NCI-H2081 treated with DMSO at 0.1 percent for 48 hours (cell line): Measurements from ENCODE around the gene CATSPERZ.

Experiments used
- DNase-seq: peaks from one replicate; lab custom pipeline; 2025; lab: John Stamatoyannopoulos, UW

CATSPERZ gene, protein sequence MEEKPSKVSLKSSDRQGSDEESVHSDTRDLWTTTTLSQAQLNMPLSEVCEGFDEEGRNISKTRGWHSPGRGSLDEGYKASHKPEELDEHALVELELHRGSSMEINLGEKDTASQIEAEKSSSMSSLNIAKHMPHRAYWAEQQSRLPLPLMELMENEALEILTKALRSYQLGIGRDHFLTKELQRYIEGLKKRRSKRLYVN

DNA sequence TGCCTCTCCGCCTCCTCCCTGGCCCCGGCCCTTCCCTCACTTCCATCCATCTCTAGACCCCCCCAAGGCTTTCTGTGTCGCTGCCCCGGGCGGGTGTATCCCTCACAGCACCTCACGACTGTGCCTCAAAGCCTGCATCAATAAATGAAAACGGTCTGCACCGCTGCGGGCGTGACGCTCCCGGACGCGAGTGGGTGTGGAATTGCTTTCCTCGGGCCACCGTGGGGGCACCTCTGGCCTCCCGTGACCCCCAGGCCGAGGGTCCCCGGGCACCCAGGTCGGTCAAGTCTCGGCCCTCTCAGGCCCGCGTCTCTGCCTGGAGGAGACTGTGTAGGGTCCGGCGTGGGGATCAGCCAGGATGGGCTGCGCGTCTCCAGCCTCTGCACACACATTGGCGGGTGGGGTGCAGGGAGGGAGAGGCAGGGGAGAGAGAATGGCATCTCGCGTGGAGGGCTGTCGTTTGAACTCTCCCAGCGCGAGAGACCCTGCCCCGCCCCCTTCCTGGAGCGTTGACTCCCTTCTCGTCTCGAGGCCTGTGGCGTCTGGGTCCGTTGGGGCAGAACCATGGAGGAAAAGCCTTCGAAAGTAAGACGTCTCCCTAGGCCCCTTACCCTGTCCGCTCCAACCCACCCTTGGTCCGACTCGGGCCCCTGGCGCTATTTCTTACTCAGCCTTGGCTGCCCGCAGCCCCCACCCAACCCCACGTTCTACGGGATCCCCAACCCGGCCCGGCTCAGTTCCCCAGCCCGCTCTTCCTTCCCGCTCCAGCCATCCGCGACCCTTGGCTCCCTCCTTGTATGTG is at the start of gene CATSPERZ:
TSS of gene CATSPERZ (plus strand) at position 512 of the 802 bp plus-strand sequence. CDS start at position 565, 53 bp downstream.
- no peak for DNase-seq

DNA sequence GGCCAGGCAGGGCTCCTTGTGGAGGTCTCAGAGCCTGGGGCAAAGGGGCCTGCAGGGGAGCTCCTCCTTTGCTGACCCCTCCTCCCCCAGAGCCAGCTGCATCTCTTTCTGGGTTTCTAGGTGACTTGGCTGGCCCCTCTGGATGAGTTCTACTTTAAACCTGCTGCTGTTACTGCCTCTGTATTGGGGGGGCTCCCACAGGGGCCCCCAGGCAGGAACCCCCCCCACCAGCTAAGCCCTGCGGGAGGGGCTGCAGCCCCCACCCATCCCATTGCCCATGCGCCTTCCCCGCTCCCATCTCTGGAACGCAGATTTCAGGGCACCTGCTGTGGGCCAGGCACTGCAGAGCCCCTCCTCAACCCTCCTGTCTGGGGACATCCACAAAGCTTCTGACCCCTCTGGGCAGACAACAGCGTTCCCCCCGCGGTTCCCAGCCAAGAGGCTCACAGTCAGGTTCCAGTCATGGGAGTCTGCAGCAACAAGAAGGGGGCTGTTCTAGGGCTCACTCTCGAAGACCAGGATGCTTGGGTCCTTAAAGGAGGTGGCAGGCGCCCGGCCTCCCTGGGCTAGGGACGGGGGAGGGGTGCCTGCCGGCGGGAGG is 49.6 kb upstream of the CATSPERZ start:
- no peak for DNase-seq

DNA sequence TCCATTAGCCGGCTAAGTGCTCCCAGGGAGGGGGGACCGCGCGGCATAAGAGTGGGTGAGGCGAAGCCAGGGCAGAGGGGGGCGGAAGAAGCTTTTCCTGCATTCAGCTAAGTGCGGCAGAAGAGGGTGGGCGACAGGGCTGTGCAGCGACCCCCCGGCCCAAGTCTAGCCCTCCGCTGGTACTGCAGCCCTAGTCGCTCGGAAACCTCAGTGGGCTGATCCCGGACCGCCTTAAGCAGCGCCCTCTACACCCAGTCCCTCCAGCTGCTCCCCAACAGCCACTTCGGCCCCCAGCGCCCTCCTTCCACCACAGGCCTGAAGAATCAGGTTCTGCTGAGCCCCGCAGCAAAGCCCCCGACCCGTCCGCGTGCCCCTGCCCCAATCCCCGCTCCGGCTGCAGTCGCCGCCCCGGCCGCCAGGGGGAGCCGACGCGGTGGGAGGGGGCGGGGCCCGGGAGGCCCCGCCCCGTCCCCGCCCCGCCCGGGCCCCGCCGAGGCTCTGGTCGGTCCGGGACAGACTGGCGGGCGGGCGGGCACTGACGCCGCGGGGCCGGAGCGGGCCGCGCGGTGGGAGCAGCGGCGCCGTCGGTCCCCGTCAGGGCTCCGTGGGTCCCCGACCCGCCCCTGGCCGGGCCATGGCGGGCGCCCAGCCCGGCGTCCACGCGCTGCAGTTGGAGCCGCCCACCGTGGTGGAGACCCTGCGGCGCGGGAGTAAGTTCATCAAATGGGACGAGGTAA is 49.0 kb upstream of the CATSPERZ start, which contains the start of gene PLCB3:
TSS of gene PLCB3 (plus strand) at position 515 of the 737 bp plus-strand sequence. CDS start at position 635, 120 bp downstream.
- no peak for DNase-seq

DNA sequence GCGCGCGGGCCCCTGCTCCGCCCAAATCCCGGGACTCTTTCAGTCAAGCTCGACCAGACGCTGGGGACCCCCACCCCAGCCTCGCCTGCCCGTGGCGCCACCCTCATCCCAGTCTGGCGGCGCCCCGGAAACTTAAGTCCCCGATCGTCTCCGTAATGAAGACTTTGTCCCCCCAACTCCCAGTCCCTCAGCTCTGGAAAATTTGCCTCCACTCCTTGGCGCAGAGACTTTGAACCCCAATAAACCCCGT is 48.5 kb upstream of the CATSPERZ start:
- DNase-seq: no peak

DNA sequence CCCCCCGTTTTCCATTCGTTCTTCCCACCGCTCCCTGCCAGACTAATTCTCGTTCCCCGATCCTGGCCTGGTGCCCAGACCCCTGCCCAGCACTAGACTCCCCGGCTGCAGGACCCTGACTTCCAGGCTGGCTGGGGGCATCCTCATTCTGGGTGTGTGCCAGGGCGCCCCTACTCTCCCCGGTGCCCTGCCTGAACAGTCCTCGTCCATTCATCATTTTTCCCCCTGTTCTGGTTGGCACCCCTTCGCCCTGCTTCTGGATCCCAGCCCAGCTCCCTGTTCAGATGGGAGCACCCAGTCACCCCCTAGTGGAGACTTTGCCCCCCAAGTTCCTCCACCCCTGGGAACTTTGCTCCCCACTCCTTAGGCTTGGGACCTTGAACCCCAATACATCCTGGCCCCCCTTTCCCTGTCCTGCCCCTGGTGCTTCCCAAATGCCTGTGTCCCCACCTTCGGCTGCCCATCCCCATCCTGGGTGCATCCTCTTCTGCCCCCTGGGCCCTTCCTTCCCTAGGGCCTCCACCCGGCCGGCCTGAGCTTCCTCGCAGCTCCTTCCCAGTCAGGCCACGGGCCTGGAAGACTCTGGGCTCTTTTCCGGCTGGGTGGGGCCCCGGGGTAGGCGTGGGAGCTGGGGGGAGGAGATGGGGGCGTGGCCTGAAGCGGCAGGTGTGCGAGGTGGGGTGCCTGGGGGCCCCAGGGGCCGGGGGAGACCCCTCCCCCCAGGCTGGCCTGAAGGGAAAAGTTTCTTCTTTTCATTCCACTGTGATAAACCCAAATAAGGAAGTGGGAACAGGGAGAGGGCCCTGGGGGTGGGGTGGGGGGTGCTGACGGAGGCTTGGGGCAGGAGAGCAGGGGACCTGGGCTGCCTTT is 47.9 kb upstream of the CATSPERZ start:
- no peak for DNase-seq

DNA sequence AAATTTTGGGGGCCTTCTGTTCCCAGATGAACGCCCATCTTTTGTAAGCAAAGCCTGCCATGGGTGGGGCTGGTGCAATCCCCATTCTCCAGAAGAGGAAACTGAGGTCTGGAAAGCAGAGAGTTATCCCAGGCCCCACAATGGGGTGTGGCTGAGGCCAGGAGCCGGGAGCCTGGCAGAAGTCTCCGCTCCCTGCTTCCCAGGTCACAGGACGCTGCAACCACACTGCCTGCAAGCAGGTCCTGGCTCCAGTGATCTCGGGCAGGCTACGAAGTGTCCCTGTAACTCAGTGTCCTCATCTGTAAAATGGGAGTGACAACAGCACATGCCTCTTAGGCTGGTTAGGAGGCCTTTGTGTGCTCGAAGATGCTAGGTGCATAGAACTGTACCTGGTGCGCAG is 47.1 kb upstream of the CATSPERZ start:
- no peak for DNase-seq

DNA sequence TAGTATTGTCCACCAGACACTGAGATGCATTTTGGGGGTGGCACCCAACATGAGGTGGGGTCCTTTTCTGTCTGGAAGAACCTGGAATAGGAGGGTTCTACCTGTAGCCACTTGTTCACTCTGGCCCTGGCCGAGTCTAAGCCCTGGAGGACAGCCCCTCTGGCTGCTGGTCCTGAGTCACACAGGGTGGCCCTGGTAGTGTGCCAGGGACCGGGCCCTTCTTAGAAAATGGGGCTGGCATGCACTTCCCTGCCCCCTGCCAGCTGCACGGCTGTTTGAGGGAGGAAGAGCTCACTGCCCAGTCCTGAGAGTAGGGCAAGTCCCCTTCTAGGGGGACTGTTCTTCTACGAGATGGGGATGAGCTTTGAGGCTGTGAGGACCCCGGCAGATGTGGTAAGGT is 46.7 kb upstream of the CATSPERZ start:
- DNase-seq: no peak

DNA sequence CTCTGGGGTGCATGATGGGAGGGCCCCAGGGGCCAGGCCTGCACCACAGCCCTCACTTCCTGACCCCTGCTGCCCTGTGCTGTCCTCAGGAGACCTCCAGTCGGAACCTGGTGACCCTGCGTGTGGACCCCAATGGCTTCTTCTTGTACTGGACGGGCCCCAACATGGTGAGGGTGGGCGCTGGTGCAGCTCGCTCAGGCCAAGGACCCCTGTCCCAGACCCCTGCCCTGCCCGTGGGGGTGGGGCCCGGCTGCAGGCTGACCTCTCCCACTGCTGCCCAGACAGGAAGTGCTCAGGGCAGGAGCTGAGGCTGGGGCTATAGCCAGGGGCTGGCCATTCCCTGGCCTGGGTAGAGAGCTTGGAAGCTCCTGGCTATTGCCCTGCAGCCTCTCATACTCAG is 45.8 kb upstream of the CATSPERZ start:
- DNase-seq: no peak

DNA sequence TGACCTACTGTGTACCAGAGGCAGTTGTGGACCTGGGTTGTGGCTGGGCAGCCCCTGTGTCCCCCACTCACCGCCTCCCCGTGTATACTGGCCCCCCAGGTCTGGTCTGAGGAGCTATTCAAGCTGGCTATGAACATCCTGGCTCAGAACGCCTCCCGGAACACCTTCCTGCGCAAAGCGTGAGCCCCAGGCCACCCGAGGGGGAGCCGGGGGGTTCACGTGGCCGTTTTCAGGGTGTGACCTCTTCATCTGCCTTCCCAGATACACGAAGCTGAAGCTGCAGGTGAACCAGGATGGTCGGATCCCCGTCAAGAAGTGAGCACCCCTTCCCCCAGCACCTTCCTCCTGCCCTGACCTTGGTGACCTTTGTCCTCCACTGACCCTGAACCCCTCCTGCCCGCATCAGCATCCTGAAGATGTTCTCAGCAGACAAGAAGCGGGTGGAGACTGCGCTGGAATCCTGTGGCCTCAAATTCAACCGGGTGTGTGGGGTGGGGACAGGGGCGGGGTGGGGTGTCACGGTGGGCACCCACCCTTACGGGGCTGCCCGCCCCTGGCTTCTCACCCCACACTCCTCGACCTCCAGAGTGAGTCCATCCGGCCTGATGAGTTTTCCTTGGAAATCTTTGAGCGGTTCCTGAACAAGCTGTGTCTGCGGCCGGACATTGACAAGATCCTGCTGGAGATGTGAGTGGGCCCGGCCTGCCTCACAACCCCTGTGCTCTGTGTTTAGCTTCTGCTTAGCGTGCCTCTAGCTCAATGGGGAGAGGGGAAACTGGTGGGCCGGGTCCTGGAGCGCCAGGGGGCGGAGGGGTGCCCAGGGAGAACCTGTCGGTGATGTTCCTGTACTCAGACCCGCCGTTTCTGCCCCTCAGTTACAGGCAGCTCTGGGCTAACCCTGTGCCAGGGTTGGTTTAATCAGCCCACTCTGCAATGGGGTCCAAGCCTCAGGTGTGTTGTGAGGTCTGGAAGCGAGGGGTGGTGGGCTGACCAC is 44.7 kb upstream of the CATSPERZ start:
- no peak for DNase-seq

DNA sequence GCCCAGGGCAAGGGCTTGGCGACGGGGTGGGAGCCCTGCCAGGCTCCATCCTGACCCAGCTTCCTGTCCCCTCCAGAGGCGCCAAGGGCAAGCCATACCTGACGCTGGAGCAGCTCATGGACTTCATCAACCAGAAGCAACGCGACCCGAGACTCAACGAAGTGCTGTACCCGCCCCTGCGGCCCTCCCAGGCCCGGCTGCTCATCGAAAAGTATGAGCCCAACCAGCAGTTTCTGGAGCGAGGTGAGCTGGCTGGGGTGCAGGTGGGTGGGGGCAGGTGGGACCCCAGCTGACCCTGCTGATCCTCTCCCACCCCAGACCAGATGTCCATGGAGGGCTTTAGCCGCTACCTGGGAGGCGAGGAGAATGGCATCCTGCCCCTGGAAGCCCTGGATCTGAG is 43.9 kb upstream of the CATSPERZ start:
- no peak for DNase-seq

DNA sequence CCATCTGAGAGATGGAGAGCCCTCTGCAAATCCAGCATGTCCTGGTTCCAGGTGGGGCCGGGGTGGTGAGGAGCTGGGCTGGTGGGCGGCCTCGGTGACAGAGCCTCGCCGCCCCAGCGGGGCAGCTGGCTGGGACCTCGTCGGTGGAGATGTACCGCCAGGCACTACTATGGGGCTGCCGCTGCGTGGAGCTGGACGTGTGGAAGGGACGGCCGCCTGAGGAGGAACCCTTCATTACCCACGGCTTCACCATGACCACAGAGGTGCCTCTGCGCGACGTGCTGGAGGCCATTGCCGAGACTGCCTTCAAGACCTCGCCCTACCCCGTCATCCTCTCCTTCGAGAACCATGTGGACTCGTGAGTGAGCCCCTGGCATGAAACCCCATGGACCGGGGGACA is 41.8 kb upstream of the CATSPERZ start:
- DNase-seq: no peak

DNA sequence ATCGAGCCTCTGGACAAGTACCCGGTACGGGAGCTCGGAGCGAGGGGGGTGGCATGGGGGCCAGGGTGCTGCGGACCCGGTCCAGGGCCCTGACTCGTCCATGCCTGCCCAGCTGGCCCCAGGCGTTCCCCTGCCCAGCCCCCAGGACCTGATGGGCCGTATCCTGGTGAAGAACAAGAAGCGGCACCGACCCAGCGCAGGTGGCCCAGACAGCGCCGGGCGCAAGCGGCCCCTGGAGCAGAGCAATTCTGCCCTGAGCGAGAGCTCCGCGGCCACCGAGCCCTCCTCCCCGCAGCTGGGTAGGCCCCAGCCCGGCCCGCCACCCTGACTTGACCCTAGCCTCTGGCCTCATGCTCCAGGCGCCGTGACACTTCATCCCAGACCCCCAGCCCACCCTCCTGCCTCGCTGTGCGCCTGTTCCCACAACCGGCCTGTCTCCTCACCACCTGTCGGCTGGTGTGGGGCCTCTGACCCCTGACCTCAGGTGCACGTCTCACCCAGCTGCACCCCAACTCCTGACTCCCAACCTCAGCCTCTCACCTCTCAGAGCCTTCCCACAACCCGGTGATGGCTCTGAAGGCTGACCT is 41.1 kb upstream of the CATSPERZ start:
- no peak for DNase-seq

DNA sequence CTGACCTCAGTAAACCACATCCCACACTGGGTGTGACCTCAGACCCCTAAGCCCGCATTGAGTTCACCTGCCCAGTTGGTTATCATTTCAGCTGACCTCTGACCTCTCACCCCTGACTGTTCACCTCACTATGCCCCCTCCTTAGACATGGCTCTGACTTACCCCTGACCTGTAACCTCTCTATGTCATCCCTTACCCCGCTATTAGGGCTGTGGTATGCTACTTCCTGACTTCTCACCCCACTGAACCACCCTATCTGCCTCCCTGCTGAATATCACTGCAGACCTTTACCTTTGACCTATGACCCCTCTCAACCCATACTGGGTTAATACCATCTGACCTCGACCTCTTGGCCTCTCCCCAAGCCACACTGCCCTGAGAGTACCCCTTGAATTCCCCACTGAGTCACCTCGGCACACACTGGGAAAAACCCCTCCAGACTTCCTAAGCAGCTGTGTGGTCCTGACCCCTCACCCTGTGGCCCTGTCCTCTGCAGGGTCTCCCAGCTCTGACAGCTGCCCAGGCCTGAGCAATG is 40.6 kb upstream of the CATSPERZ start:
- no peak for DNase-seq

DNA sequence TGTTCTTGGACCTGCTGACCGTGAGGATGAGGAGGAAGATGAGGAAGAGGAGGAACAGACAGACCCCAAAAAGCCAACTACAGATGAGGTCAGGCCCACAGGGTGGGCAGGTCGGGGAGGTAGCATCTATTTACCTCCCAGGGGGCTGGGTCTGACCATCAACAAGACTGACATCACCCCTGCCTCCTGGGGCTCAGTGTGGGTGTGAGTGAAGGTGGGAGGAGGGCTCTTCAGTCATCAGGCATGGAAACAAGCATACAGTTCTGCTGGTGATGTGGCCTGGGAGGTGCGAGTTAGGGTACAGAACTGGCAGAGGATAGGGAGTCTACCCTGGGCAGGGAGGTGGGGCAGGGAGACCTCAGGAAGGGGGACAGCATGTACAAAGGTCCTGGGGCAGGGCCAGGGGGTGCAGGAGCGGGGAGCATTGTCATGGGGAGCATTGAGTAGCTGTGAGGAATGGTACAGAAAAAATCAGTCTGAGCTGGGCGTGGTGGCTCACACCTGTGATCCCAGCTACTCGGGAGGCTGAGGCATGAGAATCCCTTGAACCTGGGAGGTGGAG is 39.9 kb upstream of the CATSPERZ start:
- DNase-seq: no peak

DNA sequence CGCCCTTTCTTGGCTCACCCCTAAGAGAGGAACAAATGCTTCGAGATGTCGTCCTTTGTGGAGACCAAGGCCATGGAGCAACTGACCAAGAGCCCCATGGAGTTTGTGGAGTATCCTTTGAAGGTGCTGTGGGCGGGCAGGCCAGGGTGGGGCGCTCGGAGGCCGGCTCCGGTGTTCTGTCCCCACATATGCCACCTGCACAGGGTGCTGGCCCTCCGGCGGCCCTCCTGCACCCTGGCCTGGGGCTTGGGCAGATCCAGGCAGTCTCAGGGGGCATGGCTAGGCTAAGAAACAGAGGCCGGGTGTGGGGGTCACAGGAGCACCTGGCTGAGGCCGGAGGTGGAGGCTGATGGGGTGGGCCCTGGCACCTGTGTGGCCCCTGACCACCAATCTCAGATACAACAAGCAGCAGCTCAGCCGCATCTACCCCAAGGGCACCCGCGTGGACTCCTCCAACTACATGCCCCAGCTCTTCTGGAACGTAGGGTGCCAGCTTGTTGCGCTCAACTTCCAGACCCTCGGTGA is 38.5 kb upstream of the CATSPERZ start:
- DNase-seq: no peak

DNA sequence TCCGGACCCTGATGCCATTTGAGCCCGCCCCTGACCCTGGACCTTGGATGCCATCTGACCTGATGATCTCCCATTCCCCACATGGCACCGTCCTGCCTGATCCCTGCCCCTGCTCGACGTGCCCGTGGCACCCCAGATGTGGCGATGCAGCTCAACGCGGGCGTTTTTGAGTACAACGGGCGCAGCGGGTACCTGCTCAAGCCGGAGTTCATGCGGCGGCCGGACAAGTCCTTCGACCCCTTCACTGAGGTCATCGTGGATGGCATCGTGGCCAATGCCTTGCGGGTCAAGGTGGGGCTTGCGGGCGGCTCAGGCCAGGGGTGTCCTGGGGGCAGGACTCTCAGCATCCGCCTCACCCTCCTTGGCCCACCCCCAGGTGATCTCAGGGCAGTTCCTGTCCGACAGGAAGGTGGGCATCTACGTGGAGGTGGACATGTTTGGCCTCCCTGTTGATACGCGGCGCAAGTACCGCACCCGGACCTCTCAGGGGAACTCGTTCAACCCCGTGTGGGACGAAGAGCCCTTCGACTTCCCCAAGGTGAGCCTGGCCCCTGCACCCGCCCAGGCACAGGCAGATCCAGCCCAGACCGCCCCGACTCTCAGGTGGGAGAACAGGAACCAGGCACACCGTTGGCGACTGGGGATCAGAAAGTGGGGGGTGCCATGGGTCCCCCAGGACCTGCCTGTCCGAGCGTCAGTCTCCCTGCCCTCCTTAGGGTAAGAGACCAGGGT is 37.7 kb upstream of the CATSPERZ start:
- DNase-seq: no peak

DNA sequence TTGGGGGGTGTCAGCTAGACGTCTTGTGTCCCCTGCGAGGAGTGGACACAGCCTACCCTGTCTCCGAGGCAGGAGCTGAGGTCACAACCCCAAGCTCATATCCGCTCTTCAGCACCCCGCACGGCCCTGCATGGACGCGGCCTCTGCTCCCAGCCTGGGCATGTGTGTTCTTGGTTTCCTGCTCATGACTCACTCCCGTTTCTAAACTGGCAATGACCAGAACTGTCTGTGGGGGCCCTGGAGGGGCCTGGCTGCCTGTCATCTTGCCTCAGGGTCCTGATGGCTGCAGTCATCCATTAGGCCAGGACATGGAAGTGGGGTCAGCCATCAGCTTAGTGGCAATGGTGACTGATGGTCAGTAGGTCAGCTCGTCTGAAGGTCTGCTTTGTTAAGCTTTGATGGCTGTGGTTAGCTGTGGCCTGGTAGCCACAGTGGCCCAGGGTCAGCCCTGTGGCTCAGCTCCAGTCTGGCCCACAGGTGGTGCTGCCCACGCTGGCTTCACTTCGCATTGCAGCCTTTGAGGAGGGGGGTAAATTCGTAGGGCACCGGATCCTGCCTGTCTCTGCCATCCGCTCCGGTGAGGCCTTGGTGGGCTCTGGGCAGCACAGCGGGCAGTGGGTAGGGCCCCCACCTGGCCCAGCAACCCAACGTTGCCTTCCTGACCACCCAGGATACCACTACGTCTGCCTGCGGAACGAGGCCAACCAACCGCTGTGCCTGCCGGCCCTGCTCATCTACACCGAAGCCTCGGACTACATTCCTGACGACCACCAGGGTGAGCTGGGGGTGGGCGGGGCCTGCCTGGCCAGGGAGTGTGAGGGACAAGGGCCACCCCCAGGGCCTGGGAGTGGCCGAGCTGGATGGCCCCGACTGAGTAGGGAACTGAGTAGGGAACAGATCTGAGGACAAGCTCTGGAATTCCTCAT is 36.9 kb upstream of the CATSPERZ start:
- DNase-seq: no peak

DNA sequence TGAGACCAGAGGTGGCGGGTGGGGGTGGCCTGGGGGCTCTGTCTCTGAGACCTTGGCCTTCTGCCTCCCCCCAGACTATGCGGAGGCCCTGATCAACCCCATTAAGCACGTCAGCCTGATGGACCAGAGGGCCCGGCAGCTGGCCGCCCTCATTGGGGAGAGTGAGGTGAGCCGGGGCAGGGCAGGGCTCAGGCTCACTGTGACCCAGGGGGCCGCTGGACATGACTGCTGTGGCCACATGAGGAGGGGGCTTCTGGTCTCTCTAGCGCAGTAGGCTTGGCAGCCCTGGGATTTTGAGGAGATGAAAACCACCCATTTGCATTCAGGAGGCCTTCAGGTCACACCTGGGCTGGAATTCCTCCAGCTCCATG is 36.2 kb upstream of the CATSPERZ start:
- DNase-seq: no peak
